HG02870 (cell line): ENCODE data around the gene TTC9B.
"Not testable (repeated sequence)": the region's sequence is repeated elsewhere in the genome, so short reads cannot be mapped to it uniquely, and the experiment has no call there.

Source experiments
- ATAC-seq: cut with Tn5 transposase; IDR thresholded peaks from one replicate; pipeline ENCODE4 v1.9.1; 2021; ENCODE audit warnings: mild to moderate bottlenecking, moderate library complexity; ENCODE audit not compliant: unreplicated experiment

TTC9B gene

DNA sequence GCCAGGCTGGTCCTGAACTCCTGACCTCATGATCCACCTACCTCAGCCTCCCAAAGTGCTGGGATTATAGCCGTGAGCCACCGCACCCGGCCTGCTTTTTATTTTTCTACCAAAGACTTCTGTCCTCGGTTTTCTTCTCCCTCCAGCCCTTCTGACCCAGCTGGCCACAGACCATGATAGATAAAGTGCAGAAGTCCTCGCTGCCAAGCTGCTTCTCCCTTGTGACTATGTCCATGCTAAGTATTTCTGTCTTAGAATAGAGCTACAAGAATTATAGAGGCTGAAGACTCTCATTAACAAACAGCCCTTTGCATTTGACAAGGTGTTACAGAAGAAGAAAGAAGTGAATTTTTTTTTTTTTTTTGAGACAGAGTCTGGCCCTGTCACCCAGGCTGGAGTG is 42.4 kb downstream of the TTC9B start:
- ATAC-seq: no peak

DNA sequence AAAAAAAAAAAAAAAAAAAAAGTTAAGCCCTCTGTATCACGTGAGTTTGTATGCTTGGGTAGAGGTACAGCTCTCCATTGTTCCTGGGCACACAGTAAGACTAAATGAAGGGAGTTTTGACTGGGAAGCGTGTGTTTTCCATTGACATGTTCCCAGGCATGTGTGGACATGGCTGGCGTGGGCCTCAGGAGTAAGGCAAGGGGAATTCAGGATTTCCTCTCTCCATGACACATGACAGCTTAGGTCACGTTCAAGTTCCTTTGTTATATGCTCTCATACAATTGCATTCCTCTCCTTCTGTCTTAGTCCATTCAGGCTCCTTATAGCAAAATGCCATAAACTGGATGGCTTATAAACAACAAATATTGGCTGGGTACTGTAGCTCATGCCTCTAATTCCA is 44.1 kb downstream of the TTC9B start:
- no peak for ATAC-seq

DNA sequence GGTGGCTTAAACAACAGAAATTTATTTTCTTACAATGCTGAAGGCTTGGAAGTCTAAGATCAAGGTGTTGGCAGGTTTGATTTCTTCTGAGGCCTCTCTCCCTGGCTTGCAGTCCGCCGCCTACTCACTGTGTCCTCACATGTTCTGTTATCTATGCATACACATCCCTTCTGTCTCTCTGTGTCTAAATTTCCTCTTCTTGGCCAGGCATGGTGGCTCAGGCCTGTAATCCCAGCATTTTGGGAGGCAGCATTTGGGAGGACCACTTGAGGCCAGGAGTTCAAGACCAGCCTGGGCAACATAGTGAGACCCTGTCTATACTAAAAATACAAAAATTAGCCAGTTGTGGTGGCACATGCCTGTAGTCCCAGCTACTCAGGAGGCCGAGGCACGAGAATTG is 46.9 kb downstream of the TTC9B start:
- not testable (repeated sequence) for ATAC-seq

DNA sequence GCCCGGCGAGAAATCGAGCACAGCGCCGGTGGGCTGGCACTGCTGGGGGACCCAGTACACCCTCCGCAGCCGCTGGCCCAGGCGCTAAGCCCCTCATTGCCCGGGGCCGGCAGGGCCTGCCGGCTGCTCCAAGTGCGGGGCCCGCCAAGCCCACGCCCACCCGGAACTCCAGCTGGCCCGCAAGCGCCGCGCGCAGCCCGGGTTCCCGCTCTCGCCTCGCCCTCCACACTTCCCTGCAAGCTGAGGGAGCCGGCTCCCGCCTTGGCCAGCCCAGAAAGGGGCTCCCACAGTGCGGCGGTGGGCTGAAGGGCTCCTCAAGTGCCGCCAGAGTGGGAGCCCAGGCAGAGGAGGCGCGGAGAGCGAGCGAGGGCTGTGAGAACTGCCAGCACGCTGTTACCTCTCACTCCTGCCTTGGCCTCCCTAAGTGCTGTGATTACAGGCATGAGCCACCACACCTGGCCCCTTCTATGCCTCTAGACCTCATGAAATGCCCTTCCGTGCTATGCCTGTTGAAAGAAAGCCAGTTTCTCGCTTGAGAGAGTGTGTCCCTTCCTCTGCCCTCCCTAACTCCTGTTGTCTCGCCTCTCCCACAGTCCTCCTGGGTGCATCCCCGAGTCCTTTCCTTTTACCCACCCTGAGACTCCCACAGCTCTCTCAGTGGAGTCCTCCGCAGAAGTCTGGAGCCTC is 47.7 kb downstream of the TTC9B start:
- not testable (repeated sequence) for ATAC-seq

DNA sequence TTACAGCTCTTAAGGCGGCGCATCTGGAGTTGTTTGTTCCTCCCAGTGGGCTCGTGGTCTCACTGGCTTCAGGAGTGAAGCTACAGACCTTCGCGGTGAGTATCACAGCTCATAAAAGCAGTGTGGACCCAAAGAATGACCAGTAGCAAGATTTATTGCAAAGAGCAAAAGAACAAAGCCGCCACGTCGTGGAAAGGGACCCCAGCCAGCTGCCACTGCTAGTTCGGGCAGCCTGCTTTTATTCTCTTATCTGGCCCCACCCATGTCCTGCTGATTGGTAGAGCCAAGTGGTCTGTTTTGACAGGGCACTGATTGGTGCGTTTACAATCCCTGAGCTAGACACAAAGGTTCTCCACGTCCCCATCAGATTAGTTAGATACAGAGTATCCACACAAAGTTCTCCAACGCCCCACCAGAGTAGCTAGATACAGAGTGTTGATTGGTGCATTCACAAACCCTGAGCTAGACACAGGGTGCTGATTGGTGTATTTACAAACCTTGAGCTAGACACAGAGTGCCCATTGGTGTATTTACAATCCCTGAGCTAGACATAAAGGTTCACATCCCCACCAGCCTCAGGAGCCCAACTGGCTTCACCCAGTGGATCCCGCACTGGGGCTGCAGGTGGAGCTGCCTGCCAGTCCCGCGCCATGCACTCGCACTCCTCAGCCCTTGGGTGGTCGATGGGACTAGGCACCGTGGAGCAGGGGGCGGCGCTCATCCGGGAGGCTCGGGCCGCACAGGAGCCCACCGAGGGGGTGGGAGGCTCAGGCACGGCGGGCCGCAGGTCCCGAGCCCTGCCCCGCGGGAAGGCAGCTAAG is 48.5 kb downstream of the TTC9B start:
- ATAC-seq: not testable (repeated sequence)
